Measurements from ENCODE around the gene ABCA3.
"Not testable (repeated sequence)": the region's sequence is repeated elsewhere in the genome, so short reads cannot be mapped to it uniquely, and the experiment has no call there.

The ABCA3 gene

GRCh38 chr16:2280981-2281542 lies 59.5 kb downstream of the ABCA3 start:
- DNase-seq (ENCODE audit: low read depth): no peak

GRCh38 chr16:2280461-2280860 lies 60.1 kb downstream of the ABCA3 start:
- no peak for DNase-seq (ENCODE audit: low read depth)

- no peak for DNase-seq (ENCODE audit: low read depth)
Observed at GRCh38 chr16:2278956-2279800, 61.4 kb downstream of the ABCA3 start.

GRCh38 chr16:2278272-2278608 lies 62.3 kb downstream of the ABCA3 start:
- DNase-seq (ENCODE audit: low read depth): no peak

GRCh38 chr16:2277466-2278271 lies 62.9 kb downstream of the ABCA3 start:
- no peak for DNase-seq (ENCODE audit: low read depth)

GRCh38 chr16:2276368-2277195 lies 63.9 kb downstream of the ABCA3 start:
- no peak for DNase-seq (ENCODE audit: low read depth)

GRCh38 chr16:2275476-2276367 lies 64.8 kb downstream of the ABCA3 start:
- DNase-seq (ENCODE audit: low read depth): no peak

- no peak for DNase-seq (ENCODE audit: low read depth)
Observed at GRCh38 chr16:2273931-2274330, 66.6 kb downstream of the ABCA3 start.

GRCh38 chr16:2273484-2273883 lies 67.0 kb downstream of the ABCA3 start:
- no peak for DNase-seq (ENCODE audit: low read depth)

GRCh38 chr16:2271848-2272461 lies 68.6 kb downstream of the ABCA3 start:
- no peak for DNase-seq (ENCODE audit: low read depth)

- no peak for DNase-seq (ENCODE audit: low read depth)
Observed at GRCh38 chr16:2270588-2271470, 69.7 kb downstream of the ABCA3 start.

GRCh38 chr16:2270070-2270462 lies 70.5 kb downstream of the ABCA3 start:
- DNase-seq (ENCODE audit: low read depth): no peak

GRCh38 chr16:2267913-2268666 lies 72.4 kb downstream of the ABCA3 start, which contains the start of gene RNPS1:
RNPS1 (minus strand) TSS chr16:2268126; CDS start chr16:2264643, 3,483 bp downstream.
- DNase-seq (ENCODE audit: low read depth): peak; percentile 84

- DNase-seq (ENCODE audit: low read depth): not testable (repeated sequence)
Observed at GRCh38 chr16:2267505-2267912, 73.0 kb downstream of the ABCA3 start.

GRCh38 chr16:2266887-2267286 lies 73.6 kb downstream of the ABCA3 start:
- not testable (repeated sequence) for DNase-seq (ENCODE audit: low read depth)

- not testable (repeated sequence) for DNase-seq (ENCODE audit: low read depth)
Observed at GRCh38 chr16:2263026-2263425, 77.5 kb downstream of the ABCA3 start.

- DNase-seq (ENCODE audit: low read depth): no peak
Observed at GRCh38 chr16:2260250-2260649, 80.3 kb downstream of the ABCA3 start.

- DNase-seq (ENCODE audit: low read depth): not testable (repeated sequence)
Observed at GRCh38 chr16:2258530-2258929, 82.0 kb downstream of the ABCA3 start.

- no peak for DNase-seq (ENCODE audit: low read depth)
Observed at GRCh38 chr16:2257726-2258125, 82.8 kb downstream of the ABCA3 start.
